Measurements from ENCODE around the gene SUSD3.
"Not testable (repeated sequence)": the region's sequence is repeated elsewhere in the genome, so short reads cannot be mapped to it uniquely, and the experiment has no call there.

SUSD3 gene

GRCh38 chr9:93114169-93114983 is 55.9 kb downstream of the SUSD3 start:
- DNase-seq: no peak

DNA sequence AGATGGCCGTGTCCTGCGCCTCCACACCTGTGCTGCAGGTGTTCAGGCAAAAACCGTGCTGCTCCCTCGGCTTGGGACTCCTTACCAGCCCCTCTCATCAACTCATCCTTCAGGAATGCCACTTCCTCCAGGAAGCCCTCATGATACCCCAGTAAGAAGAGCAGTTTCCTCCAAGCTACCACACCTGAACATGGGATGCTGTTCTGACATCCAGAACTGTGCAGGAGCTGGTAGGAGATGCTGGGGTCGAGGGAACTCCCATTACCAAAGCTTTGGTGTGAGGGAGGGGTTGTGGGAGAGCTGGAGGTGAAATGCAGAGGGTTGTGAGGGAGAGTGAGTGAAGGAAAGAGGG is 56.5 kb downstream of the SUSD3 start:
- no peak for DNase-seq

DNA sequence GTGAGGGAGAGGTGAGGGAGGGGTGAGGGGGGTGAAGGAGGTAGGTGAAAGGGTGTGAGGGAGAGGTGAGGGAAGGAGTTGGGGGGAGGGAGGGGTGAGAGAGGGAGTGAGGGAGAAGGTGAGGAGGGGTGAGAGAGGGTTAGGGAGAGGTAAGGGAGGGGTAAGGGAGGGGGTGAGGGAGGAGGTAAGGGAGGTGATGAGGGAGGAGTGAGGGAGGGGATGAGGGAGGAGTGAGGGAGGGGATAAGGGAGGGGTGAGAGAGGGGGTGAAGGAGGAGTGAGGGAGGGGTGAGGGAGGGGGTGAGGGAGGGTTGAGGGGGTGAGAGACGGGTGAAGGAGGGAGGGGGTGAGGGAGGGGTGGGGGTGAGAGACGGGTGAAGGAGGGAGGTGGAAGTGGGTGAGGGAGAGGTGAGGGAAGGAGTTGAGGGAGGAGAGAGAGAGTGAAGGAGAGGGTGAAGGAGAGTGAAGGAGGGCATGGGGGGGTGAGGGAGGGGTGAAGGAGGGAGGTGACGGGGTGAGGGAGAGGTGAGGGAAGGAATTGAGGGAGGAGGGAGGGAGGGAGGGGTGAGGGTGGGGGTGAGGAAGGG is 57.1 kb downstream of the SUSD3 start:
- no peak for DNase-seq

GRCh38 chr9:93116072-93116961 is 57.8 kb downstream of the SUSD3 start:
- no peak for DNase-seq

DNA sequence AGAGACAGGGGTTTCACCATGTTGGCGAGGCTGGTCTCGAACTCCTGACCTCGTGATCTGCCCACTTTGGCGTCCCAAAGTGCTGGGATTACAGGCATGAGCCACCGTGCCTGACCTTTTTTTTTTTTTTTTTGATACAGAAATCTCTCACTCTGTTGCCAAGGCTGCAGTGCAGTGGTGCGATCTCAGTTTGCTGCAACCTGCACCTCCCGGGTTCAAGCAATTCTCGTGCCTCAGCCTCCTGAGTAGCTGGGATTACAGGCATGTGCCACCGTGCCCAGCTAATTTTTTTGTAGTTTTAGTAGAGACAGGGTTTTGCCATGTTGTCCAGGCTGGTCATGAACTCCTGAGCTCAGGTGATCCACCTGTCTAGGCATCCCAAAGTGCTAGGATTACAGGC is 59.0 kb downstream of the SUSD3 start:
- DNase-seq: not testable (repeated sequence)

DNA sequence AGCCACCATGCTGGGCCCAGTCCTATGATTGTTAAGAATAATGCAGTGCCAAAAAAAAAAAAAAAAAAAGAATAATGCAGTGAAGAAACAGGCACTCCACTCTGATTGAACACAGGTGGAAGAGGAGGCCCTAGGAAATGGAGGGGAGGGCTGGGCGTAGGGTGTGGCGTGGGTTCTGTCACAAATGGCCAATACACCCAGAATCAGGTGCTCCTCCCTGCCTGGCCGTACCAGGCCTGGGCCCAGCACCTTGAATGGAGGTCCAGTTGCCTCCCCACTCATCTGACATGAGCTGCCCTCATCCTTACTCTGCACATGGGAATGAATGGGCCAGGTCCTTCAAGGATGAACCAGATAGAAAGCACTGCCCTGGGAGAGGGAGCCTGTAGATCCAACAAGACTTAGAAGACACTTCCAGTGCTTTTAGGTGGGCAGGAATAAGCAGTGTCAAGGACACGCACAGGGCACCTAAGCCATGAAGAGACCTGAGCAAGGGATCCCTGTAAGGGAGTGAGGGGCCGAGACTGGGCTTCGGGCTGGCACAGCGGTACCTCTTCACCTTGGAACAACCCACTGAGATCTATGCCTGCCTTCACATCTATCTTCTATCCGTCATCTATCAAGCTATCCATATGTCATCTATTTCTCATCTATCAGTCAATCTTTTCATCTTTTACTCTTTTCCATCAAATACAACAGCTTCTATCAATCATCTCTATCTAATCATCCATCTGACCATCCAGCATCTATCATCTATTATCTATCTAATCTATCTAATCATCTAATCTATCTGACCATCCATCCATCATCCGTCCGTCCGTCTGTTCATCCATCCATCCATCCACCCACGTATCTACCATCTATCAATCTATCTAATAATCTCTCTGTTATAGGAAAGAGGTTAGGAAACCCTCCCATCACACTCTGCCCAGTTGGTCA is 59.7 kb downstream of the SUSD3 start:
- no peak for DNase-seq

- DNase-seq: no peak
Measured at GRCh38 chr9:93118863-93119702, 60.6 kb downstream of the SUSD3 start.

- DNase-seq: no peak
Measured at GRCh38 chr9:93119703-93119952, 61.1 kb downstream of the SUSD3 start.

- DNase-seq: peak; percentile 56
Measured at GRCh38 chr9:93119953-93120845, 61.7 kb downstream of the SUSD3 start.

- DNase-seq: no peak
Measured at GRCh38 chr9:93120846-93121315, 62.4 kb downstream of the SUSD3 start.

DNA sequence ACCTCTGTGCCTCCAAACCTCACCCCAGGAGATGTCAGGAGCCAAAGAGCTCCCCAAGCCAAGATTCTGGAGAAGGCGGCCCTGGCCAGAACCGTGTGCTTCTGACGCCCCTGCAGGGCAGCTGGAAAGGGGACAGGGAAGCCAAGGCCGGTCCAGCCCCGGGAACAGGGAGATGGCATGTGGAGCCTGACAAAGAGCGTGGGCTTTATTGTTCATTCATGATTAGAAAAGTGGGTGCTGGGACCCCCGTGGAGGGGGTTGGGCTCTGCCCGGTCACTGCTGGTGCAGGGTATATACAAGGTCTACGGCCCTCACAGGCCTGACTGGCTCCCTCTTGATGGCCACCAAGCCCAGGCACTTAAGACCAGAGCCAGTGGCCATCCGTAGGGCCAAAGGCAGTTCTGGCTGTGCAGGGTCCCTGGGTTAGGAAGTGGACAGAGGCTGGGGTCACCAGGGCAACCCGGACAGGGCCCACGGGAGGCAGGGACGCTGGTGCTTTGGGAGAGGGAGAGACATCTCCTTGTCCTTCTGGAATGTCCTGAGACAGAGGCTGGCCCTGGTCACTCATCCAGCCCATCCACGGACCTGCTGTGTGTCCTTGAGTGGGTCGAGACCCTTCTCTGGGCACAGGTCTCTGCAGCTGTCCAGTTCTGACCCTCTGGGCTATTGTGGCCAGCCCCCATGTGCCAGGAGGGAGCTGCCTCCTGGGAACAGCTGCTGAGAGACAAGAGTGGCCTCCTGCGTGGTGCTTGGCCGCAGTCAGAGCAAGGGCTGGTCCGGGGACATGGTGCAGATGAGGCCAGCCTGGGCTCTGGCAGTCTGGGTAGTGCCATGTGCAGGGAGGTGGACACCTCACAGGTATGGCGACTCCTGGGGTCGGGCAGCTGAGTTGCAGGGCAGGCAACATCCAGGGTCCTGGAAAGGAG is 63.1 kb downstream of the SUSD3 start:
- no peak for DNase-seq

GRCh38 chr9:93122721-93123221 is 64.3 kb downstream of the SUSD3 start:
- DNase-seq: no peak

DNA sequence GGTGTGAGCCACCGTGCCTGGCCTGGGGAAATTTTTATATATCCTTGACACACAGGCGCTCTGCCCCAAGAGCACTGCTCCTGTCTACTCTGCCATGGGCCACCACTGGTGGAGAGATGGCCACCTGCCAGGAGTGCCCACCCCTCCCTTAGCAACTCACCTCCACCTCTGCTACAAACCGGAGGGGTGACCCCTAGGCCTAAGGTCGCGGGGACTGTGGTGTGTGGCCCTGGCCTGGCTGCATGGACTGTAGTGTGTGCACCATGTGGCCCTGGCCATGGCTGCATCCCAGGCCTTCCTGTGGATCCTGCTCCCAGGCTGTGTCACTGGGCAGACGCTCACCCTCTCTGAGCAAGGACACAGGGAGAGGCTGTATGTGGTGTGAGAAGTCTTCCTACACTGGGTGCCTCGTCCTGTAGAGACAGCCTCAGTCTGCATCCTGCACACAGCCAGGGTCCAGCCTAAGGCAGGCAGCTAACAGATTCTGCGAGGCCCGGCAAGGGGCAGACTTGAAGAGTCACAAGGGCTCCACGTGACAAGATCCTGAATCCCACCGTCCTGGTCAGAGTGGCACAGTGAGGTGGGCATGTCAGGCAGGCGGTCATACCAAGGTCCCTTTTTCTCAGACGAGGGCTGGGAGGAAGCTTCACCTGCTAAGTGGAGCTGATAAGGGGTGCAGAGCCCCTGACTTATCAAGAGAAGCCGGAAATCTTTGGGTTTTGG is 65.2 kb downstream of the SUSD3 start:
- DNase-seq: no peak

DNA sequence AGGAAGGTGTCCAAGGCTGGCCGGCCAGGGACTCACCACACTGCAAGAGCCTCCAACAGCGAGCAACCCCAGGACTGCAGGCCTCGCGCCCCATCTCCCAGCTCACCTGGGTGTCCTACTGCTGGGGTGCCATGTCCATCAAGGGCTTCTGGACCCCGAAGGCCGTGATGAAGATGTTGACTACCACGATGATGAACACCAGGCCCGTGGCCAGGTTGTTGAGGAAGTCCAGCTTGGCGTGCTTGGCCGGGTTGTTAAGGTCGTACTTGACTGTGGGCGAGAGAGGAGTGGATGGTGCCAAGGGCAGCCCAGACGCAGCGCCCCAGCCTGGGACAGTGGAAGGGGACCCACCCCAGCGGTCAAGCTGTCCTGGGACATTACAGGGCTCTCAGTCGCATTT is 66.3 kb downstream of the SUSD3 start:
- DNase-seq: no peak

DNA sequence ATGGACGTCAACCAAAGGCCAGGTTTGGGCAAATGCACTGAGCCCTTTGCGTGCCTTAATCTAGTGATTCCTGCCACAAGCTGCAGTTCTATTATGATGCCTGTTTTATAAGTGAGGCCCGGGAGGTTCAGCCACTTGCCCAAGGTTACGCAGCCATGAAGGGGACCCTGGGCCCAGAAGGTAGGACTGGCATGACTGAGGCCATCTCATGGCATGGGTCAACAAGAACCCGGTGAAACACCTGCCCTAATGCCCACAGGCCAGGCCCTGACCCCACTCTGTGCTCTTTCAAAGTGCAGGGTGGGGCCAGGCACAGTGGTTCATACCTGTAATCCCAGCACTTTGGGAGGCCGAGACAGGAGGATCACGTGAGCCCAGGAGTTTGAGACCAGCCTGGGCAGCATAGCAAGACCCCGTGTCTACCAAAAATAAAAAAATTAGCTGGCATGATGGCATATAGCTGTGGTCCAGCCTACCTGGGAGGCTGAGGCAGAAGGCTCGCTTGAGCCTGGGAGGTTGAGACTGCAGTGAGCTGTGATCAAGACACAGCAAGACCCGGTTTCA is 66.9 kb downstream of the SUSD3 start:
- no peak for DNase-seq

DNA sequence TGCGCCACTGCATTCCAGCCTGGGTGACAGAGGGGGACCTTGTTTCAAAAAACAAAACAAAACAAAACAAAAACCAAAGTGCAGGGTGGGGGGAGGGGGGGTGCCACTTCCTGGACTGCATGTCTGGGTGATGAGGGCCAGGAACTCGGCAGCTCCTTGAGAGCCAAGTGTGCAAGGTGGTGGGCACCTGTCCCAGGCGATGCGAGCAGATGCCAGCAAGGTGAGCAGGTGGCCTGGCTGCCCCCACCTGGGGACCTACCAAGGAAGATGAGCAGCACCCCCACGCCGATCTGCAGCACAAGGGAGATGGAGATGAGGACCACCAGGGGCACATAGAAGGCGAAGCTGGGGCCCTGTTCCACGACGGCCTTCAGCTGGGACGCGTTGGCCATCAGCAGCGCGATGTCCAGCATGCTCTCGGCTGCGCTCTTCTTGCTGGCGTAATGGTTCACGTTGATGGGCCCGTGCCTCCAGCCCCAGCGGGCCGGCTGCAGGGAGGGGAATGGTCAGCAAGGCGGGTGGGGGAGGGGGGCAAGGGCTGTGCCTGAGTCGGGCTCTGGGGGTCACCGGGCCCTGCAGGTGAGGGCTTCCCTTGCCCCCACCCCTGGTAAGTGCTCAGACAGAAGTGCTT is 67.8 kb downstream of the SUSD3 start:
- DNase-seq: no peak

DNA sequence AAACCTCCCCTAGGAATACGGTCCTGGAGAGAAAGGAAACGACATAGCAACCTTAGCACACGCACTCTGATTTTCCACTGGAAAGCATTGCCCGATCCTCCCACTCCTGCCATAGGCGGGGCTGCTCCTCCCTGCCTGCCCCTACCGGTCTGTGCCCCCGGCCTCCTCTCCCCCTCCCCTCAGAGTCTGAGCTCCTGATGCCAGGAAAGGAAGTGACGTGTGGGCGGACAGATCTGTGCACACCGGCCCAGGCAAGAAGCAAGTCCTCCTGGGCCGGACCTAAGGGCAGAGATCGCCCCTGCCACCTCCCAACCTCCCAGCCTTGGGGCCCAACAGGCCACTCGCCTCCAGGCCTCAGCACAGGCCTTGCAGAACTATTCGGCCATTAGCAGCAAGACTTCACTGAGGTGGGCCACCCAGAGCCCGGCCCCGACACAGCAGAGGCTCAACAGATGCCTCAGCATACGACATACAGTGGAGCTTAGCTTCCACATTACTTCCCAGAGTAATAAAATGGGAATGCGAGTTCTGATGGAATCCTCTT is 68.4 kb downstream of the SUSD3 start:
- DNase-seq: no peak
